Mammary epithelial cell (primary cell): ENCODE measurements around the gene KCTD18.

Experiments used
- EZH2 ChIP-seq: IDR thresholded peaks from 2 replicates; pipeline ENCODE4 v1.6.1; 2012; ENCODE audit warnings: low read length, inconsistent platforms, borderline replicate concordance
- TF ChIP-seq, protein P1 (sequence below), 2 donors: IDR thresholded peaks in 1 of 2; conservative IDR thresholded peaks in 1 of 2; 2 replicates each; pipeline ENCODE4 v1.5.1; 2011 to 2012; ENCODE audit warnings: inconsistent platforms in 2 of 2, low read length in 2 of 2, mild to moderate bottlenecking in 2 of 2, control low read depth in 1 of 2, low read depth in 1 of 2; ENCODE audit not compliant: insufficient read depth in 1 of 2; ENCODE audit errors: extremely low read depth in 1 of 2

GRCh38 chr2:200463452-200463851 is 46.4 kb downstream of the KCTD18 start:
- TF ChIP-seq, protein P1, sequence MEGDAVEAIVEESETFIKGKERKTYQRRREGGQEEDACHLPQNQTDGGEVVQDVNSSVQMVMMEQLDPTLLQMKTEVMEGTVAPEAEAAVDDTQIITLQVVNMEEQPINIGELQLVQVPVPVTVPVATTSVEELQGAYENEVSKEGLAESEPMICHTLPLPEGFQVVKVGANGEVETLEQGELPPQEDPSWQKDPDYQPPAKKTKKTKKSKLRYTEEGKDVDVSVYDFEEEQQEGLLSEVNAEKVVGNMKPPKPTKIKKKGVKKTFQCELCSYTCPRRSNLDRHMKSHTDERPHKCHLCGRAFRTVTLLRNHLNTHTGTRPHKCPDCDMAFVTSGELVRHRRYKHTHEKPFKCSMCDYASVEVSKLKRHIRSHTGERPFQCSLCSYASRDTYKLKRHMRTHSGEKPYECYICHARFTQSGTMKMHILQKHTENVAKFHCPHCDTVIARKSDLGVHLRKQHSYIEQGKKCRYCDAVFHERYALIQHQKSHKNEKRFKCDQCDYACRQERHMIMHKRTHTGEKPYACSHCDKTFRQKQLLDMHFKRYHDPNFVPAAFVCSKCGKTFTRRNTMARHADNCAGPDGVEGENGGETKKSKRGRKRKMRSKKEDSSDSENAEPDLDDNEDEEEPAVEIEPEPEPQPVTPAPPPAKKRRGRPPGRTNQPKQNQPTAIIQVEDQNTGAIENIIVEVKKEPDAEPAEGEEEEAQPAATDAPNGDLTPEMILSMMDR (conservative IDR thresholded peaks at IDR 0.05 in 1 of 2, IDR thresholded peaks at IDR 0.05 in 1 of 2; ENCODE audit: extremely low read depth in 1 of 2, insufficient read depth in 1 of 2, low read depth in 1 of 2, low read length in 2 of 2): no peak
- no peak for TF ChIP-seq EZH2
